NCI-H345 (cell line): ENCODE data around the gene ASCC2.

Source experiments
- DNase-seq: peaks from one replicate; lab custom pipeline; 2025; lab: John Stamatoyannopoulos, UW

Gene ASCC2

GRCh38 chr22:29816980-29817379 is 21.1 kb downstream of the ASCC2 start:
- DNase-seq = no peak

GRCh38 chr22:29816539-29816938 is 21.5 kb downstream of the ASCC2 start:
- DNase-seq = no peak

- no peak for DNase-seq
These were observed 21.9 kb downstream of the ASCC2 start for GRCh38 chr22:29816128-29816527.

- no peak for DNase-seq
These were observed 22.5 kb downstream of the ASCC2 start for GRCh38 chr22:29815580-29815979.

GRCh38 chr22:29814003-29814402 is 24.1 kb downstream of the ASCC2 start:
- DNase-seq = no peak

GRCh38 chr22:29813563-29813962 is 24.5 kb downstream of the ASCC2 start:
- DNase-seq = no peak

GRCh38 chr22:29813126-29813525 is 24.9 kb downstream of the ASCC2 start:
- DNase-seq = no peak

GRCh38 chr22:29811377-29811776 is 26.7 kb downstream of the ASCC2 start:
- DNase-seq = no peak

- DNase-seq = no peak
These were observed 27.9 kb downstream of the ASCC2 start for GRCh38 chr22:29810216-29810615.

- DNase-seq = no peak
These were observed 31.9 kb downstream of the ASCC2 start for GRCh38 chr22:29806196-29806595.

GRCh38 chr22:29804985-29805384 is 33.1 kb downstream of the ASCC2 start:
- no peak for DNase-seq

GRCh38 chr22:29803190-29803589 is 34.9 kb downstream of the ASCC2 start:
- no peak for DNase-seq

- DNase-seq = no peak
These were observed 36.3 kb downstream of the ASCC2 start for GRCh38 chr22:29801796-29802195.

GRCh38 chr22:29801153-29801552 is 36.9 kb downstream of the ASCC2 start:
- no peak for DNase-seq

GRCh38 chr22:29799217-29799680 is 38.8 kb downstream of the ASCC2 start:
- no peak for DNase-seq

- no peak for DNase-seq
These were observed 39.3 kb downstream of the ASCC2 start for GRCh38 chr22:29798801-29799200.

GRCh38 chr22:29798318-29798717 is 39.8 kb downstream of the ASCC2 start:
- no peak for DNase-seq

- no peak for DNase-seq
These were observed 40.7 kb downstream of the ASCC2 start for GRCh38 chr22:29797351-29797750.

GRCh38 chr22:29795663-29796062 is 42.4 kb downstream of the ASCC2 start:
- no peak for DNase-seq

- DNase-seq = no peak
These were observed 44.7 kb downstream of the ASCC2 start for GRCh38 chr22:29793396-29793795.

GRCh38 chr22:29790061-29790460 is 48.0 kb downstream of the ASCC2 start:
- no peak for DNase-seq

GRCh38 chr22:29788339-29789279 is 49.5 kb downstream of the ASCC2 start:
- no peak for DNase-seq

GRCh38 chr22:29787371-29787980 is 50.6 kb downstream of the ASCC2 start:
- no peak for DNase-seq
